ENCODE measurements around the gene AADACL4. TPM values are rescaled to one million over a fixed set of nuclear protein-coding genes. Genes with fewer than 3 reads are reported as not detected.

Gene AADACL4
- total and polyA plus RNA-seq, 2 donors (not counting 1 experiment from before 2014, with no cell fraction given): not detected

- no peaks in the 10 kb centered on the region for H3K36me3 ChIP-seq (replicated peaks in 1 of 2; ENCODE audit: control extremely low read depth in 1 of 2, control insufficient read depth in 1 of 2, extremely low read depth in 1 of 2, insufficient read depth in 2 of 2, low read length in 1 of 2)
- H3K4me1 ChIP-seq (ENCODE audit: control insufficient read depth in 2 of 2, insufficient read depth in 2 of 2, low read length in 2 of 2): no peaks in the 10 kb centered on the region
- H3K4me3 ChIP-seq (ENCODE audit: control extremely low read depth in 1 of 5, extremely low read depth in 1 of 5, insufficient read depth in 1 of 5, low read depth in 2 of 5, low read length in 4 of 5): no peak overlapping the region
- no peaks in the 10 kb centered on the region for H3K4me1 Mint-ChIP-seq
- no peak for DNase-seq
- TF ChIP-seq CTCF (IDR thresholded peaks at IDR 0.05) (no peak), EZH2 (IDR thresholded peaks at IDR 0.05; ENCODE audit: borderline replicate concordance, insufficient read depth, low read depth, low read length, poor library complexity, severe bottlenecking) (no peak)
- H3K9me3 ChIP-seq (ENCODE audit: control extremely low read depth in 1 of 3, control insufficient read depth in 2 of 3, insufficient read depth in 1 of 3, low read length in 2 of 3): peaks cover 0 to 11% (median 0%) of the 10 kb centered on the region in 3 donors
- H3K27me3 Mint-ChIP-seq: peaks cover 44% of the 10 kb centered on the region
- H4K20me1 ChIP-seq (ENCODE audit: control insufficient read depth, insufficient read depth, low read length, poor library complexity, severe bottlenecking): no peaks in the 10 kb centered on the region
- H3K4me3 Mint-ChIP-seq: no peak overlapping the region
- no peak for ATAC-seq (ENCODE audit: low read depth)
- no peak overlapping the region for H3K9ac ChIP-seq (ENCODE audit: low read length)
- WGBS (ENCODE audit: insufficient coverage): 100% methylated on average over 1 of the region's 3 CpGs
- intact Hi-C loops (cut with micrococcal nuclease): no loop called here
- no peak overlapping the region for H2AFZ ChIP-seq (ENCODE audit: insufficient read depth, low read depth, low read length, poor library complexity, severe bottlenecking)
- no peak overlapping the region for H3K4me2 ChIP-seq (replicated peaks; ENCODE audit: low read depth, low read length, poor library complexity, severe bottlenecking)
- peaks cover 2% of the 10 kb centered on the region for H3K9me3 Mint-ChIP-seq (ENCODE audit: insufficient read depth)
- H3K79me2 ChIP-seq (ENCODE audit: control insufficient read depth, insufficient read depth, low read length): no peaks in the 10 kb centered on the region
- no peak overlapping the region for H3K27ac Mint-ChIP-seq
- CTCF ChIA-PET: no interaction called here
- POLR2A ChIA-PET: no interaction called here
- peaks cover 0 to 3% (median 0%) of the 10 kb centered on the region in 4 experiments for H3K27me3 ChIP-seq (replicated peaks in 1 of 4; ENCODE audit: control extremely low read depth in 1 of 4, control insufficient read depth in 3 of 4, insufficient read depth in 4 of 4, low read length in 3 of 4)
- H3K27ac ChIP-seq (ENCODE audit: low read length in 2 of 2): no peak overlapping the region
These were observed 53.5 kb downstream of the AADACL4 start for GRCh38 chr1:12697397-12697796.

GRCh38 chr1:12703821-12704451 lies 60.1 kb downstream of the AADACL4 start:
- Histone ChIP-seq H3K4me1 (ENCODE audit: control insufficient read depth in 2 of 2, insufficient read depth in 2 of 2, low read length in 2 of 2) (no peaks in the 10 kb centered on the region), H3K79me2 (ENCODE audit: control insufficient read depth, insufficient read depth, low read length) (no peaks in the 10 kb centered on the region), H3K4me3 (ENCODE audit: control extremely low read depth in 1 of 5, extremely low read depth in 1 of 5, insufficient read depth in 1 of 5, low read depth in 2 of 5, low read length in 4 of 5) (no peak overlapping the region), H3K27ac (ENCODE audit: low read length in 2 of 2) (no peak overlapping the region), H4K20me1 (ENCODE audit: control insufficient read depth, insufficient read depth, low read length, poor library complexity, severe bottlenecking) (no peaks in the 10 kb centered on the region), H3K27me3 (replicated peaks in 1 of 4; ENCODE audit: control extremely low read depth in 1 of 4, control insufficient read depth in 3 of 4, insufficient read depth in 4 of 4, low read length in 3 of 4) (peaks cover 0 to 7% (median 0%) of the 10 kb centered on the region in 4 experiments), H3K9me3 (ENCODE audit: control extremely low read depth in 1 of 3, control insufficient read depth in 2 of 3, insufficient read depth in 1 of 3, low read length in 2 of 3) (peaks cover 0 to 22% (median 8%) of the 10 kb centered on the region in 3 donors), H2AFZ (ENCODE audit: insufficient read depth, low read depth, low read length, poor library complexity, severe bottlenecking) (no peak overlapping the region), H3K36me3 (replicated peaks in 1 of 2; ENCODE audit: control extremely low read depth in 1 of 2, control insufficient read depth in 1 of 2, extremely low read depth in 1 of 2, insufficient read depth in 2 of 2, low read length in 1 of 2) (no peaks in the 10 kb centered on the region), H3K4me2 (replicated peaks; ENCODE audit: low read depth, low read length, poor library complexity, severe bottlenecking) (no peak overlapping the region), H3K9ac (ENCODE audit: low read length) (no peak overlapping the region)
- intact Hi-C loops (cut with micrococcal nuclease): no loop called here
- POLR2A ChIA-PET: no interaction called here
- DNase-seq: no peak
- no peak overlapping the region for H3K4me3 Mint-ChIP-seq
- peaks cover 22% of the 10 kb centered on the region for H3K27me3 Mint-ChIP-seq
- CTCF ChIA-PET: no interaction called here
- no peaks in the 10 kb centered on the region for H3K4me1 Mint-ChIP-seq
- H3K9me3 Mint-ChIP-seq (ENCODE audit: insufficient read depth): peaks cover 10% of the 10 kb centered on the region
- no peak for ATAC-seq (ENCODE audit: low read depth)
- H3K27ac Mint-ChIP-seq: no peak overlapping the region
- WGBS (ENCODE audit: insufficient coverage): 80% methylated on average over 4 of the region's 6 CpGs
- TF ChIP-seq EZH2 (IDR thresholded peaks at IDR 0.05; ENCODE audit: borderline replicate concordance, insufficient read depth, low read depth, low read length, poor library complexity, severe bottlenecking) (no peak), CTCF (IDR thresholded peaks at IDR 0.05) (no peak)

Data from B cell (primary cell).